ENCODE data around the gene ABCB8. TPM values are rescaled to one million over a fixed set of nuclear protein-coding genes. Genes with fewer than 3 reads are reported as not detected.

The ABCB8 gene
- total and polyA plus RNA-seq, 9 of the 15 experiments (the other 6 are each of a cell fraction or from before 2014, with no cell fraction given) = 7.6 to 106 (median 36.3) TPM

- TF ChIP-seq ZBTB40 (IDR thresholded peaks at IDR 0.05) = 0 out of 2 replicates have a peak, but pooled peaks have one; percentile 27
- TF ChIP-seq ZBTB40 (CRISPR knock-in tag; IDR thresholded peaks at IDR 0.05) = no peak
- TF ChIP-seq KDM2B (CRISPR knock-in tag; IDR thresholded peaks at IDR 0.05) = no peak
- TF ChIP-seq NRF1 (conservative IDR thresholded peaks at IDR 0.05 in 1 of 2, IDR thresholded peaks at IDR 0.05 in 1 of 2) = peak in 1 of 2 experiments; percentile 40; a peak in 1 of 4 replicates
- no peak for TF ChIP-seq U2AF2 (optimal IDR thresholded peaks at IDR 0.05; ENCODE audit: low read depth, low read length)
- no peak for TF ChIP-seq FOXM1 (IDR thresholded peaks at IDR 0.05; ENCODE audit: low read depth)
- TF ChIP-seq FOXM1 (CRISPR knock-in tag; IDR thresholded peaks at IDR 0.05; ENCODE audit: low read depth) = no peak
- TF ChIP-seq IRF1 (CRISPR knock-in tag; IDR thresholded peaks at IDR 0.05; ENCODE audit: borderline replicate concordance) = no peak
- TF ChIP-seq ZNF444 (CRISPR knock-in tag; IDR thresholded peaks at IDR 0.05) = no peak
- no peak for TF ChIP-seq ZNF696 (CRISPR knock-in tag; conservative IDR thresholded peaks at IDR 0.05)
- no peak for TF ChIP-seq ZNF354B (CRISPR knock-in tag; IDR thresholded peaks at IDR 0.05)
- no peak for TF ChIP-seq RFX5 (IDR thresholded peaks at IDR 0.05; ENCODE audit: low read depth, low read length)
- TF ChIP-seq HMGN3 (IDR thresholded peaks at IDR 0.05; ENCODE audit: borderline replicate concordance, extremely low read depth, insufficient read length, low read depth, low read length) = peak; percentile 10
- peak; percentile 24 for TF ChIP-seq PCBP1 (IDR thresholded peaks at IDR 0.05; ENCODE audit: low read depth, low read length, poor library complexity, severe bottlenecking)
- TF ChIP-seq E2F3 (CRISPR knock-in tag; IDR thresholded peaks at IDR 0.05) = 0 out of 2 replicates have a peak, but pooled peaks have one; percentile 10
- TF ChIP-seq TCF7L2 (IDR thresholded peaks at IDR 0.05; ENCODE audit: low read depth, low read length) = no peak
- TF ChIP-seq ETV5 (CRISPR knock-in tag; IDR thresholded peaks at IDR 0.05; ENCODE audit: low read depth) = peak; percentile 54; the same call in 1 of the 2 replicates
- no peak for TF ChIP-seq IFI16 (CRISPR knock-in tag; IDR thresholded peaks at IDR 0.05)
- no peak for TF ChIP-seq CHCHD3 (CRISPR knock-in tag; IDR thresholded peaks at IDR 0.05)
These were observed 31.7 kb upstream of the ABCB8 start (continued) for GRCh38 chr7:150996376-150997074.

All from K562 (cell line).